Thyroid gland (tissue), 4 donors: ENCODE measurements around the gene CARMIL1.

Source experiments
- CTCF ChIP-seq, 6 experiments: fragments of 200-600 bp in 3 of 6; fragments of 450-650 bp in 3 of 6; sonication (generic) in 3 of 6; IDR thresholded peaks; one replicate each; pipeline ENCODE4 v1.5.1; 2016 to 2019; ENCODE audit warnings: antibody characterized with exemption in 6 of 6, mild to moderate bottlenecking in 2 of 6, inconsistent platforms in 1 of 6, moderate library complexity in 1 of 6
- POLR2A ChIP-seq, 2 donors: fragments of 450-650 bp; IDR thresholded peaks; one replicate each; pipeline ENCODE4 v1.6.1; 2017; ENCODE audit warnings: antibody characterized with exemption in 2 of 2, mild to moderate bottlenecking in 2 of 2, moderate library complexity in 1 of 2

- TF ChIP-seq CTCF (IDR thresholded peaks at IDR 0.05) (no peak), POLR2A (IDR thresholded peaks at IDR 0.05) (no peak)
These were observed 303.9 kb downstream of the CARMIL1 start for GRCh38 chr6:25583099-25583498.
